ENCODE results near the gene UBASH3B.
"Not testable (repeated sequence)": the region's sequence is repeated elsewhere in the genome, so short reads cannot be mapped to it uniquely, and the experiment has no call there.

Gene UBASH3B

DNA sequence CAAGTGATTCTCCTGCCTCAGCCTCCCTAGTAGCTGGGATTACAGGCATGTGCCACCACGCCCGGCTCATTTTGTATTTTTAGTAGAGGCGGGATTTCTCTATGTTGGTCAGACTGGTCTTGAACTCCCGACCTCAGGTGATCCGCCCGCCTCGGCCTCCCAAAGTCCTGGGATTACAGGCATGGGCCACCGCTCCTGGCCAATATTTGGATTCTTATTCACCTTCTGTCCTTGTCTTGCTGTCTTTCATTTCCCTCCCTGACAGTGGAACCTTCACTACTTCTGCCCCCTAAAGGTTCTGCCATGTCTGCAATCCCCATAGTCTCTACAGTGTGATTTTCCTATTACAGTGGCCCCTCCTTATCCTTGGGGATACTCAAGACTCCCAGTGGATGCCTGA is 75.2 kb downstream of the UBASH3B start:
- not testable (repeated sequence) for H3K4me3 ChIP-seq (ENCODE audit: low read length, poor library complexity, severe bottlenecking); H3K4me2 ChIP-seq (ENCODE audit: low read depth, low read length, poor library complexity, severe bottlenecking); H2AFZ ChIP-seq (ENCODE audit: low read length); H3K9me3 ChIP-seq (ENCODE audit: insufficient read depth, low read depth, low read length); H3K27me3 ChIP-seq (ENCODE audit: insufficient read depth, low read length, poor library complexity, severe bottlenecking); H3K9me2 ChIP-seq (replicated peaks; ENCODE audit: low read depth, low read length); H4K20me1 ChIP-seq (ENCODE audit: insufficient read depth, low read length, poor library complexity, severe bottlenecking); H3K9ac ChIP-seq (ENCODE audit: low read depth, low read length, poor library complexity, severe bottlenecking)
- Histone ChIP-seq H3K36me3 (ENCODE audit: insufficient read depth, low read length) (peaks cover 18% of the 10 kb centered on the region; the same call in 1 of the 2 replicates), H3F3A (ENCODE audit: low read depth) (peaks cover 14% of the 10 kb centered on the region), H3K79me2 (ENCODE audit: insufficient read depth, low read length) (peaks cover 95% of the 10 kb centered on the region), H3K4me1 (ENCODE audit: insufficient read depth, low read length, poor library complexity, severe bottlenecking) (peaks cover 87% of the 10 kb centered on the region)
- TF ChIP-seq, protein P1, sequence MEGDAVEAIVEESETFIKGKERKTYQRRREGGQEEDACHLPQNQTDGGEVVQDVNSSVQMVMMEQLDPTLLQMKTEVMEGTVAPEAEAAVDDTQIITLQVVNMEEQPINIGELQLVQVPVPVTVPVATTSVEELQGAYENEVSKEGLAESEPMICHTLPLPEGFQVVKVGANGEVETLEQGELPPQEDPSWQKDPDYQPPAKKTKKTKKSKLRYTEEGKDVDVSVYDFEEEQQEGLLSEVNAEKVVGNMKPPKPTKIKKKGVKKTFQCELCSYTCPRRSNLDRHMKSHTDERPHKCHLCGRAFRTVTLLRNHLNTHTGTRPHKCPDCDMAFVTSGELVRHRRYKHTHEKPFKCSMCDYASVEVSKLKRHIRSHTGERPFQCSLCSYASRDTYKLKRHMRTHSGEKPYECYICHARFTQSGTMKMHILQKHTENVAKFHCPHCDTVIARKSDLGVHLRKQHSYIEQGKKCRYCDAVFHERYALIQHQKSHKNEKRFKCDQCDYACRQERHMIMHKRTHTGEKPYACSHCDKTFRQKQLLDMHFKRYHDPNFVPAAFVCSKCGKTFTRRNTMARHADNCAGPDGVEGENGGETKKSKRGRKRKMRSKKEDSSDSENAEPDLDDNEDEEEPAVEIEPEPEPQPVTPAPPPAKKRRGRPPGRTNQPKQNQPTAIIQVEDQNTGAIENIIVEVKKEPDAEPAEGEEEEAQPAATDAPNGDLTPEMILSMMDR (conservative IDR thresholded peaks at IDR 0.05; ENCODE audit: low read length): peak; percentile 34

DNA sequence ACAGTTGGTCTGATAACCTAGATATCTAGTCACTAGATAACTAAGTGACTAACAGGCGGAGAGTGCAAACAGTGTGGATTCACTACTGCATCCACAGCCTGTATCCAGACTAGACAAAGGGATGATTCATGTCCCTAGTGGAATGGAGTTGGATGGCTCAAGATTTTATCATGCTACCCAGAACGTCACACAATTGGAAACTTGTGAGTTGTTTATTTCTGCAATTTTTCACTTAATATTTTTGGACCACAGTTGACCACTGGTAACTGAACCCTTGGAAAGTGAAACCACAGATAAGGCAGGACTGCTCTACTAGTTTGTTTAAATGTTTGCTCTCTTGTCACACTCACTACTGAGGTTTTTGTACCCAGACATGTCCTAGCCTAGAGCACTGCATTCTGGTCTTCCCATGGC is 76.0 kb downstream of the UBASH3B start:
- peaks cover 96% of the 10 kb centered on the region for H3K79me2 ChIP-seq (ENCODE audit: insufficient read depth, low read length)
- peaks cover 87% of the 10 kb centered on the region for H3K4me1 ChIP-seq (ENCODE audit: insufficient read depth, low read length, poor library complexity, severe bottlenecking)
- no peak overlapping the region for H2AFZ ChIP-seq (ENCODE audit: low read length)

DNA sequence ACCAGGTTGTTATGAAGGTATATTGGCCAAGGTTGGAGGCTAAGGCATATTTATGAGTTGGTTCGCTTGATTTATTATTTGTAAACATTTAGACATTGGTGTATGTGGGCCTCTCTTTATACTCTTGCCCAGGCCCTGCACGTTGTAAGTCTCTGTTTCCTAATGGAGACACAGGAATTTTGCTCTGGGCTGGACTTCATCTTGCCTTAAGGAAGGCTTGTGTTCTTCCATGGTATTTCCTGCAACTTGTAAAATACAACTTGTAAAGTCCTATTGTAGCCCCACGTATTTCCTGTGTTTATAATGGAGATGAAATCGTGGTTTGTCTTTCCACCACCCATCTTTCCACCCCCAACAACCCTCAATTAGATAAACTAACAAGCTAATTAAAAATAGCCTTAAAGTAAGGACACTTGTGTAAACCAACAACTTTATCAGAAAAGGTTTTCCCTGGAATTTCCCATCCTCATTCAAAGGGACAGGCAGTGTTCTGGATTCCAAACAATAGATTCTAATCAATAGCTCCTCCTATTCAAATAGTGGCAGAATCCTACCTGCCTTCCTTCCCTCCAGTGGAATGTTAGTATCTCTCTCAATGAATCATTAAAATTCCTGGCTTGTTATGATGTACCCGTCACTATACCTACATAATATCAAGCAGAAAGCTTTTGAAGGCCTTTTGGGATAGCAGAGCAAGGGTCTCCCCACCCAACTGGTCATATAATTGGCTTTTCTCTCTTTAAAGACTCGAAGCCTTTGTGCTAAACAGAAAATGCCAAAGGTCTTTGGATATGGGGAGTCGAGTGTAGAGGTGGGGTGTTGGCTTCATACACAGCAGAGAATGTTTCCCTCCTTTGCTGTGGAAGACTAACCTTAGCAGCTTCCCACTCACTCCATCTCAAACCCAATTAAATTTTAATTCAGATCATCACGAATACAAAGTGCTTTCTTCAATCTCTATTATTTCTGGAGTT is 77.1 kb downstream of the UBASH3B start:
- peaks cover 99% of the 10 kb centered on the region for H3K79me2 ChIP-seq (ENCODE audit: insufficient read depth, low read length)
- H3K4me1 ChIP-seq (ENCODE audit: insufficient read depth, low read length, poor library complexity, severe bottlenecking): peaks cover 85% of the 10 kb centered on the region
- H3K36me3 ChIP-seq (ENCODE audit: insufficient read depth, low read length): peaks cover 18% of the 10 kb centered on the region; the same call in 1 of the 2 replicates
- H4K20me1 ChIP-seq (ENCODE audit: insufficient read depth, low read length, poor library complexity, severe bottlenecking): no peaks in the 10 kb centered on the region
- no peaks in the 10 kb centered on the region for H3K9me3 ChIP-seq (ENCODE audit: insufficient read depth, low read depth, low read length)
- peak overlapping the region; percentile 24 for H3K9ac ChIP-seq (ENCODE audit: low read depth, low read length, poor library complexity, severe bottlenecking)
- no peaks in the 10 kb centered on the region for H3K27me3 ChIP-seq (ENCODE audit: insufficient read depth, low read length, poor library complexity, severe bottlenecking)
- H3F3A ChIP-seq (ENCODE audit: low read depth): 0 out of 2 replicates have a peak, but pooled peaks cover 1% of the 10 kb centered on the region
- H3K9me2 ChIP-seq (replicated peaks; ENCODE audit: low read depth, low read length): no peaks in the 10 kb centered on the region
- H2AFZ ChIP-seq (ENCODE audit: low read length): no peak overlapping the region
- no peak overlapping the region for H3K4me3 ChIP-seq (ENCODE audit: low read length, poor library complexity, severe bottlenecking)
- peak overlapping the region; percentile 36 for H3K4me2 ChIP-seq (ENCODE audit: low read depth, low read length, poor library complexity, severe bottlenecking)
- TF ChIP-seq EZH2phosphoT487 (IDR thresholded peaks at IDR 0.05; ENCODE audit: borderline replicate concordance): no peak
- TF ChIP-seq, protein P1 (conservative IDR thresholded peaks at IDR 0.05; ENCODE audit: low read length): no peak

More for the DNA sequence above, 76.0 kb downstream of the UBASH3B start:
- no peaks in the 10 kb centered on the region for H3K9me3 ChIP-seq (ENCODE audit: insufficient read depth, low read depth, low read length)
- no peaks in the 10 kb centered on the region for H4K20me1 ChIP-seq (ENCODE audit: insufficient read depth, low read length, poor library complexity, severe bottlenecking)
- no peaks in the 10 kb centered on the region for H3K27me3 ChIP-seq (ENCODE audit: insufficient read depth, low read length, poor library complexity, severe bottlenecking)
- H3K36me3 ChIP-seq (ENCODE audit: insufficient read depth, low read length): peaks cover 18% of the 10 kb centered on the region; the same call in 1 of the 2 replicates
- H3K9ac ChIP-seq (ENCODE audit: low read depth, low read length, poor library complexity, severe bottlenecking): peak overlapping the region; percentile 24
- H3K4me2 ChIP-seq (ENCODE audit: low read depth, low read length, poor library complexity, severe bottlenecking): peak overlapping the region; percentile 36
- no peak overlapping the region for H3K4me3 ChIP-seq (ENCODE audit: low read length, poor library complexity, severe bottlenecking)
- no peaks in the 10 kb centered on the region for H3K9me2 ChIP-seq (replicated peaks; ENCODE audit: low read depth, low read length)
- TF ChIP-seq EZH2phosphoT487 (IDR thresholded peaks at IDR 0.05; ENCODE audit: borderline replicate concordance): no peak
- TF ChIP-seq, protein P1 (conservative IDR thresholded peaks at IDR 0.05; ENCODE audit: low read length): no peak
- peaks cover 13% of the 10 kb centered on the region for H3F3A ChIP-seq (ENCODE audit: low read depth)
